Panc1 (cell line): ENCODE measurements around the gene ADAMTS13. TPM values are rescaled to one million over a fixed set of nuclear protein-coding genes. Genes with fewer than 3 reads are reported as not detected.

ENCODE experiments used
- ATAC-seq: fragments of 200-7000 bp; cut with Tn5 transposase; 2 replicates; pipeline ENCODE4 v1.9.1; 2020; ENCODE audit warnings: mild to moderate bottlenecking, moderate library complexity
- BruUV-seq: library from RNA; stranded (reverse); fragments of 400-500 nt; replicated peaks from 2 replicates; lab custom pipeline; 2021; lab: Mats Ljungman, UMichigan
- CTCF ChIA-PET: fragments of 300-600 bp; sonication (Branson Sonifier 250); formaldehyde crosslinking; loops from one replicate; lab custom pipeline; 2022; ENCODE audit warnings: antibody characterized with exemption; lab: Charles Lee
- POLR2A ChIA-PET: fragments of 300-600 bp; sonication (Branson Sonifier 250); formaldehyde crosslinking; loops from one replicate; lab custom pipeline; 2022; ENCODE audit warnings: antibody characterized with exemption; lab: Charles Lee
- DNase-seq: peaks from one replicate; pipeline ENCODE4 v3.0.0-alpha.2; 2010; ENCODE audit warnings: low read depth, low spot score
- H3K27ac ChIP-seq: 2 replicates; pipeline ENCODE4 v1.5.1; 2011; ENCODE audit warnings: mild to moderate bottlenecking, low read length, inconsistent platforms
- H3K27me3 ChIP-seq: fragments of 200-500 bp; sonication (Bioruptor generic); 2 replicates; pipeline ENCODE4 v1.6.0; 2014; ENCODE audit warnings: low read length, inconsistent platforms; ENCODE audit not compliant: control insufficient read depth, insufficient read depth
- H3K36me3 ChIP-seq: fragments of 200-500 bp; sonication (Bioruptor generic); 2 replicates; pipeline ENCODE4 v1.5.1; 2014; ENCODE audit warnings: inconsistent platforms, mild to moderate bottlenecking, low read length, moderate library complexity; ENCODE audit not compliant: control insufficient read depth, insufficient read depth
- H3K4me1 ChIP-seq: 2 replicates; pipeline ENCODE4 v1.5.1; 2011; ENCODE audit warnings: inconsistent platforms, mild to moderate bottlenecking, low read length, moderate library complexity; ENCODE audit not compliant: control insufficient read depth, insufficient read depth
- H3K4me3 ChIP-seq, 2 experiments: 2 replicates each; pipeline ENCODE4 v1.5.1; 2011 to 2012; ENCODE audit warnings: low read depth in 2 of 2, low read length in 2 of 2, mild to moderate bottlenecking in 2 of 2, inconsistent platforms in 1 of 2, moderate library complexity in 1 of 2
- H3K9me3 ChIP-seq: fragments of 200-500 bp; sonication (Bioruptor generic); 2 replicates; pipeline ENCODE4 v1.5.1; 2014; ENCODE audit warnings: low read depth, mild to moderate bottlenecking, inconsistent platforms, low read length, moderate library complexity; ENCODE audit not compliant: control insufficient read depth, insufficient read depth
- POLR2AphosphoS5 ChIP-seq: IDR thresholded peaks from 2 replicates; pipeline ENCODE4 v1.6.1; 2012; ENCODE audit warnings: mild to moderate bottlenecking, low read depth, low read length, moderate library complexity
- SIN3A ChIP-seq: IDR thresholded peaks from 2 replicates; pipeline ENCODE4 v1.6.1; 2012; ENCODE audit warnings: low read depth, mild to moderate bottlenecking, low read length, moderate library complexity, borderline replicate concordance; ENCODE audit not compliant: insufficient read depth
- TCF7L2 ChIP-seq: IDR thresholded peaks from 2 replicates; pipeline ENCODE4 v1.6.1; 2011; ENCODE audit warnings: mild to moderate bottlenecking, low read depth, low read length, inconsistent platforms
- in situ Hi-C: cut with HindIII; loops from 2 replicates; pipeline ENCODE4 v1.10.0; 2016; ENCODE audit warnings: low sequenced_read_pairs, low pct_unique_long_range_greater_than_20kb
- intact Hi-C: fragments of 100-400 bp; cut with micrococcal nuclease; formaldehyde crosslinking; loops from one replicate; pipeline ENCODE4 v1.10.0; 2022; ENCODE audit not compliant: unreplicated experiment
- total RNA-seq: library from RNA; stranded (reverse); gene quantifications from one replicate; pipeline ENCODE4 v1.2.1, GENCODE V29; 2021; ENCODE audit not compliant: unreplicated experiment
- TF ChIP-seq, protein P1 (sequence below), 2 experiments: IDR thresholded peaks; 2 replicates each; pipeline ENCODE4 v1.6.1; 2011 to 2012; ENCODE audit warnings: low read depth in 2 of 2, control low read depth in 1 of 2, low read length in 1 of 2, mild to moderate bottlenecking in 1 of 2, moderate library complexity in 1 of 2; ENCODE audit not compliant: insufficient read depth in 1 of 2
- TF ChIP-seq, protein P2 (sequence below): fragments of 450-650 bp; IDR thresholded peaks from 2 replicates; pipeline ENCODE4 v1.5.1; 2017; ENCODE audit warnings: mild to moderate bottlenecking

ADAMTS13 gene
- total RNA-seq, 1 experiment from 2014 or later, result 3.4 TPM

DNA sequence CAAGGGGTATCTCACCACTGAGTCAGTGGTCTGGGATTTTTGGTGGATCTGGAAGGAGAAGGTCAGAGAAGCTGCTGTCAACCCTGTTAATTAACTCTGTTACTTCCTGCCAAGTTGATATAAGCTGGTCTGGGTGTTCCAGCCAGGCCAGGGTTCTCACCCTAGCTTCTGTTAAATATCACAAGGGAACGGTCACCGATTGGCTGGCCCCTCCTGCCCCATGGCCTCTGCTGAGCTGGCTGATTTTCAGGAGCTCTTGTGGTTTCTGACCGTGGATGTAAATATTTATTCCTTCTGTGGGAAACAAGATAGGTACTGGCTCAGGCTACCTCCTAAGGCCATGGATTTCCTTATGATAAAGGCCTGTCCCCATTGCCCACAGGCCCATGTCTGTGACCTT lies 1.0 kb downstream of the ADAMTS13 start:
- CTCF ChIA-PET, result interaction anchor here (1.1 kb wide), 1 partner anchor 36 kb away, joined by 3 read pairs; the partner anchor contains the start of gene CACFD1
- no peaks in the 10 kb centered on the region for H3K9me3 ChIP-seq
- peaks cover 6% of the 10 kb centered on the region; the same call in 1 of the 2 replicates for H3K4me1 ChIP-seq
- BruUV-seq, result no TSS peak
- POLR2A ChIA-PET, result no interaction called here
- no peak for ATAC-seq
- TF ChIP-seq SIN3A, result no peak
- TF ChIP-seq, protein P1, sequence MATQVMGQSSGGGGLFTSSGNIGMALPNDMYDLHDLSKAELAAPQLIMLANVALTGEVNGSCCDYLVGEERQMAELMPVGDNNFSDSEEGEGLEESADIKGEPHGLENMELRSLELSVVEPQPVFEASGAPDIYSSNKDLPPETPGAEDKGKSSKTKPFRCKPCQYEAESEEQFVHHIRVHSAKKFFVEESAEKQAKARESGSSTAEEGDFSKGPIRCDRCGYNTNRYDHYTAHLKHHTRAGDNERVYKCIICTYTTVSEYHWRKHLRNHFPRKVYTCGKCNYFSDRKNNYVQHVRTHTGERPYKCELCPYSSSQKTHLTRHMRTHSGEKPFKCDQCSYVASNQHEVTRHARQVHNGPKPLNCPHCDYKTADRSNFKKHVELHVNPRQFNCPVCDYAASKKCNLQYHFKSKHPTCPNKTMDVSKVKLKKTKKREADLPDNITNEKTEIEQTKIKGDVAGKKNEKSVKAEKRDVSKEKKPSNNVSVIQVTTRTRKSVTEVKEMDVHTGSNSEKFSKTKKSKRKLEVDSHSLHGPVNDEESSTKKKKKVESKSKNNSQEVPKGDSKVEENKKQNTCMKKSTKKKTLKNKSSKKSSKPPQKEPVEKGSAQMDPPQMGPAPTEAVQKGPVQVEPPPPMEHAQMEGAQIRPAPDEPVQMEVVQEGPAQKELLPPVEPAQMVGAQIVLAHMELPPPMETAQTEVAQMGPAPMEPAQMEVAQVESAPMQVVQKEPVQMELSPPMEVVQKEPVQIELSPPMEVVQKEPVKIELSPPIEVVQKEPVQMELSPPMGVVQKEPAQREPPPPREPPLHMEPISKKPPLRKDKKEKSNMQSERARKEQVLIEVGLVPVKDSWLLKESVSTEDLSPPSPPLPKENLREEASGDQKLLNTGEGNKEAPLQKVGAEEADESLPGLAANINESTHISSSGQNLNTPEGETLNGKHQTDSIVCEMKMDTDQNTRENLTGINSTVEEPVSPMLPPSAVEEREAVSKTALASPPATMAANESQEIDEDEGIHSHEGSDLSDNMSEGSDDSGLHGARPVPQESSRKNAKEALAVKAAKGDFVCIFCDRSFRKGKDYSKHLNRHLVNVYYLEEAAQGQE (IDR thresholded peaks at IDR 0.05; ENCODE audit: insufficient read depth in 1 of 2, low read depth in 2 of 2, low read length in 1 of 2), result no peak
- TF ChIP-seq POLR2AphosphoS5, result no peak
- TF ChIP-seq, protein P2, sequence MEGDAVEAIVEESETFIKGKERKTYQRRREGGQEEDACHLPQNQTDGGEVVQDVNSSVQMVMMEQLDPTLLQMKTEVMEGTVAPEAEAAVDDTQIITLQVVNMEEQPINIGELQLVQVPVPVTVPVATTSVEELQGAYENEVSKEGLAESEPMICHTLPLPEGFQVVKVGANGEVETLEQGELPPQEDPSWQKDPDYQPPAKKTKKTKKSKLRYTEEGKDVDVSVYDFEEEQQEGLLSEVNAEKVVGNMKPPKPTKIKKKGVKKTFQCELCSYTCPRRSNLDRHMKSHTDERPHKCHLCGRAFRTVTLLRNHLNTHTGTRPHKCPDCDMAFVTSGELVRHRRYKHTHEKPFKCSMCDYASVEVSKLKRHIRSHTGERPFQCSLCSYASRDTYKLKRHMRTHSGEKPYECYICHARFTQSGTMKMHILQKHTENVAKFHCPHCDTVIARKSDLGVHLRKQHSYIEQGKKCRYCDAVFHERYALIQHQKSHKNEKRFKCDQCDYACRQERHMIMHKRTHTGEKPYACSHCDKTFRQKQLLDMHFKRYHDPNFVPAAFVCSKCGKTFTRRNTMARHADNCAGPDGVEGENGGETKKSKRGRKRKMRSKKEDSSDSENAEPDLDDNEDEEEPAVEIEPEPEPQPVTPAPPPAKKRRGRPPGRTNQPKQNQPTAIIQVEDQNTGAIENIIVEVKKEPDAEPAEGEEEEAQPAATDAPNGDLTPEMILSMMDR, result no peak
- TF ChIP-seq TCF7L2, result no peak
- no peak overlapping the region for H3K27ac ChIP-seq
- intact Hi-C loops (no loop called here), in situ Hi-C loops (no loop called here)
- H3K27me3 ChIP-seq, result no peaks in the 10 kb centered on the region
- H3K4me3 ChIP-seq, result no peak overlapping the region
- no peaks in the 10 kb centered on the region; the same call in 1 of the 2 replicates for H3K36me3 ChIP-seq
- DNase-seq, result no peak

DNA sequence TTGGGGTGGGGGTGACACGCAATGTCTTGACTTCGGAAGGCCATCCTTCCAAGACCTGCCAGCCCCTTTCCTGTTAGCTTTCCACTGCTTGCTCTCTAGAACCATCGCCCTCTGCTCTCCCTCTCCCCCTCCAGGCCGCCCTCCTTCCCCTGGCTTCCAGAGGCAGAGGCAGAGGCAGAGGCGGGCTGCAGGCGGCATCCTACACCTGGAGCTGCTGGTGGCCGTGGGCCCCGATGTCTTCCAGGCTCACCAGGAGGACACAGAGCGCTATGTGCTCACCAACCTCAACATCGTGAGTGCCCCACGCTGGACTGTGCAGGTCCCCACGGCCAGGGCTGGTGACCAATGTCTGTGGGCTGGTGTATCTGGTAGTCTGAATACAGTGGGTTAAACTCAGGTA lies 2.0 kb downstream of the ADAMTS13 start:
- ATAC-seq (no peak), DNase-seq (no peak)
- H3K27me3 ChIP-seq, result no peaks in the 10 kb centered on the region
- POLR2A ChIA-PET, result no interaction called here
- H3K27ac ChIP-seq, result no peak overlapping the region
- BruUV-seq, result no TSS peak
- intact Hi-C loops, result no loop called here
- TF ChIP-seq, protein P2, result no peak
- TF ChIP-seq POLR2AphosphoS5 (no peak), SIN3A (no peak), TCF7L2 (no peak)
- TF ChIP-seq, protein P1 (IDR thresholded peaks at IDR 0.05; ENCODE audit: insufficient read depth in 1 of 2, low read depth in 2 of 2, low read length in 1 of 2), result no peak
- no peak overlapping the region for H3K4me3 ChIP-seq
- H3K4me1 ChIP-seq, result peaks cover 6% of the 10 kb centered on the region; the same call in 1 of the 2 replicates
- CTCF ChIA-PET, result no interaction called here
- H3K36me3 ChIP-seq, result no peaks in the 10 kb centered on the region
- H3K9me3 ChIP-seq, result no peaks in the 10 kb centered on the region
- in situ Hi-C loops, result no loop called here
